SJSA1 (cell line): ENCODE measurements around the gene ANXA7. TPM values are rescaled to one million over a fixed set of nuclear protein-coding genes. Genes with fewer than 3 reads are reported as not detected.

Experiments
- DNase-seq, 2 experiments: peaks; one replicate each; pipeline ENCODE4 v3.0.0-alpha.2; 2015 to 2020; ENCODE audit warnings: low spot score in 2 of 2, low read depth in 1 of 2
- H3K27ac ChIP-seq: fragments of 250-450 bp; sonication (Bioruptor Pico); 2 replicates; pipeline ENCODE4 v1.5.1; 2020; ENCODE audit warnings: mild to moderate bottlenecking, moderate library complexity
- H3K27me3 ChIP-seq: fragments of 250-450 bp; sonication (Bioruptor Pico); replicated peaks from 2 replicates; pipeline ENCODE4 v1.5.1; 2020; ENCODE audit warnings: mild to moderate bottlenecking, moderate library complexity
- H3K36me3 ChIP-seq: fragments of 250-450 bp; sonication (Bioruptor Pico); 2 replicates; pipeline ENCODE4 v1.5.1; 2020; ENCODE audit warnings: mild to moderate bottlenecking
- H3K4me1 ChIP-seq: fragments of 250-450 bp; sonication (Bioruptor Pico); replicated peaks from 2 replicates; pipeline ENCODE4 v1.6.1; 2021; ENCODE audit warnings: mild to moderate bottlenecking
- H3K4me3 ChIP-seq: fragments of 250-450 bp; sonication (Bioruptor Pico); 2 replicates; pipeline ENCODE4 v1.5.1; 2020; ENCODE audit warnings: mild to moderate bottlenecking
- H3K9me3 ChIP-seq: fragments of 250-450 bp; sonication (Bioruptor Pico); replicated peaks from 2 replicates; pipeline ENCODE4 v1.5.1; 2020; ENCODE audit warnings: mild to moderate bottlenecking
- total RNA-seq: library from RNA; depleted of rRNA; stranded (reverse); fragments of >200 nt; shearing (Covaris generic); gene quantifications from 2 replicates; pipeline ENCODE4 v1.2.3, GENCODE V29; 2014; rRNA removed

Gene ANXA7
- 172 and 193 TPM in 2 replicates for total RNA-seq

GRCh38 chr10:73413528-73414229 lies at the start of gene ANXA7:
TSS of gene ANXA7 (minus strand) at chr10:73414058. CDS start at chr10:73400856, 13,202 bp downstream.
- H3K9me3 ChIP-seq, result no peaks in the 10 kb centered on the region
- H3K27me3 ChIP-seq, result no peaks in the 10 kb centered on the region
- H3K36me3 ChIP-seq, result peaks cover 11% of the 10 kb centered on the region
- H3K4me3 ChIP-seq, result peak within 1 kb of the TSS; percentile 91
- DNase-seq, result peak; percentile 89 to 93
- H3K27ac ChIP-seq, result peak within 1 kb of the TSS; percentile 90
- H3K4me1 ChIP-seq, result peaks cover 42% of the 10 kb centered on the region

GRCh38 chr10:73460897-73461296 lies 47.0 kb upstream of the ANXA7 start:
- no peaks in the 10 kb centered on the region for H3K9me3 ChIP-seq
- no peaks in the 10 kb centered on the region for H3K4me1 ChIP-seq
- no peak overlapping the region for H3K27ac ChIP-seq
- H3K27me3 ChIP-seq, result no peaks in the 10 kb centered on the region
- H3K36me3 ChIP-seq, result peaks cover 24% of the 10 kb centered on the region
- H3K4me3 ChIP-seq, result no peak overlapping the region
- no peak for DNase-seq

DNA sequence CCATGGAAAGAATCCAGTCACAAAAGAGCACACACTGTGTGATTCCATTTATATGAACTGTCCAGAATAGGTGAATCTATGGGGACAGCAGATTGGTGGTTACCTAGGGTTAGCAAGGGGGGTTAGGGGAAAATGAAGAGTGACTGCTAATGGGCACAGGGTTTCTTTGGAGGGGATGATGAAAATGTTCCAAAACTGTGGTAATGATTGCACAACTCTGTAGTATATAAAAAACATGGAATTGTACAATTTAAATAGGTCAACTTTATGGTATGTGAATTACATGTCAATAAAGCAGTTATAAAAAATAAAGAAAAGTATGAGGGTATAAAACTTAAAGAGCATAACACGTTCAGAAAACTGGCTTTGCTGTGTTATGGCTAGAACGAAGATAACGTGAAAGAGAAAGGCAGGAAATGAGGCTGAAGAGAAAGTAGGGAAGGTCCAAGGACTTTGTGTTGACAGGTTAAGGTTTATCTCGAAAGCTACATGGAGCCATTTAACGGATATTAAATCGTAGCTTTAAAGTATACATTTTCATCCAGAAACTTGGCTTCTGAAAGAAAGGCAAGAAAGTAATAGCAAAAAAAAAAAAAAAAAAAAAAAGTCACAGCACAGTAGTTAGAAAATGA lies 45.9 kb upstream of the ANXA7 start:
- DNase-seq, result no peak
- no peaks in the 10 kb centered on the region for H3K4me1 ChIP-seq
- peaks cover 15% of the 10 kb centered on the region for H3K36me3 ChIP-seq
- H3K27me3 ChIP-seq, result no peaks in the 10 kb centered on the region
- no peaks in the 10 kb centered on the region for H3K9me3 ChIP-seq
- H3K27ac ChIP-seq, result no peak overlapping the region
- H3K4me3 ChIP-seq, result no peak overlapping the region

DNA sequence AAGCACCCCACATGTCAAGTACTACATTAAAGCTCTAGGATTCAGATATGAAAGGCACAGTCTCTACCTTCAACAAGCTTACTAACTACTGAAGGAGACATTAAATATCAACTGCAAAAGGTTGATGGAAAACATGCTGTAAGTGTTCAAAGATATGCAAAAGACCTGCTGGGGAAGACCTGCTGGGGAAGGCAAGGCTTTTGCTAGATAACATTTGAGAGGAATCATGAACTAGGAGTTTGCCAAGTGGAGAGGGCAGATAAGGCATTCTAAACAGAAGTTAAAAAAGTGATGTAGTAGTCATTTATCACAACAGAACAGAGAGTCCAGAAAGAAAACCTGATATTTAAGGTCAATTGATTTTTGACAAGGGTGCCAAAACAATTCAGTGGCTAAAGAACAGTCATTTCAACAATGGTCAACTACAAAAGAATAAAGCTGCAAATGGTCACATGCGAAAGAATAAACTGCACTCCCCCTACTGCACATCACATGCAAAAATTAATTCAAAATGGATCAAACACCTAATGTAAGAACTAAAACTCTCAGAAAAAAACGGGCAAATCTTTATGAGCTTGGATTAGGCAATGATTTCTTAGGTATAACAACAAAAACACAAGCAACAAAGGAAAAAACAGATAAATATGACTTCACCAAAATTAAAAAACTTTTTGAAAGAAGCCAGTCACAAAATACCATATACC lies 42.5 kb upstream of the ANXA7 start:
- Histone ChIP-seq H3K27ac (no peak overlapping the region), H3K9me3 (no peaks in the 10 kb centered on the region), H3K36me3 (peaks cover 8% of the 10 kb centered on the region), H3K27me3 (no peaks in the 10 kb centered on the region), H3K4me1 (no peaks in the 10 kb centered on the region), H3K4me3 (no peak overlapping the region)
- no peak for DNase-seq

- Histone ChIP-seq H3K27ac (no peak overlapping the region), H3K27me3 (no peaks in the 10 kb centered on the region), H3K9me3 (no peaks in the 10 kb centered on the region), H3K4me3 (no peak overlapping the region), H3K36me3 (peaks cover 16% of the 10 kb centered on the region), H3K4me1 (no peaks in the 10 kb centered on the region)
- DNase-seq, result no peak
Measured at GRCh38 chr10:73449113-73449512, 35.3 kb upstream of the ANXA7 start.

DNA sequence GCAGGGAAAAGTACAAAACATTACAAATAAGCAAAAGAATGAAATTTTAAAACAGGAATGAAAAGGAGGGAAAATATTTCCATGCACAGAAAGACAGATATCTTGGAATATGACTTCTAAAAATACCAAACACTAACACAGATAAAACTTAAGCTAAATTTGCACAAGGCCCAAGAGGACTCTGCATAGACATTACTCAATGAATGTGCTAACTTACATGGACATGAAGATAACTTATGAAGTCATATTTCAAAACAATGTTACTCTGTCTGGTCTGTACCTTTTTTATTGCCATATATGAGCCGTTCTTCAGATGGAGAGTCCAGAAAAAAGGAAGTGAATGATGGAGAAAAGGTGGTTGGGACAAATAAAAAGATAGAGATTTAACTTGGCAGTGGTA lies 34.5 kb upstream of the ANXA7 start:
- Histone ChIP-seq H3K4me1 (no peaks in the 10 kb centered on the region), H3K36me3 (peaks cover 23% of the 10 kb centered on the region), H3K9me3 (no peaks in the 10 kb centered on the region), H3K27me3 (no peaks in the 10 kb centered on the region), H3K4me3 (no peak overlapping the region), H3K27ac (no peak overlapping the region)
- DNase-seq, result no peak

DNA sequence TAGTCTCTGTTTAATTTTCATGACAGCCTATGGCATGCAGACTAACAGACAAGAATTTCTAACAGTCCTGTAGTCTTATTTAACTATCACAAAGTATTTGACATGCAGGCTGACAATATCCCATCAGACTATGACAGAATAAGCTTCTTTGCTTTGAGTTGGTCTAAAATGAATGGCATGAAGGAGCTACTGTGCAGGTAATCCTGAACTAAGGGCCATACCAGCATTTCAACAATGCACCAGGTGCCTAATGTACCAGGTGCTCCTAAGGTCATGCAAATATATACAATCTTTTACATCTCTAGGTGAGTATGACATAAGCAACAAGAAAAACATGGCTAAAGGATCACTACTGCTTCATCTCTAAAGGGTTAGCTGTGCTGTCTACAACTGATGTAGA lies 33.1 kb upstream of the ANXA7 start:
- Histone ChIP-seq H3K27me3 (no peaks in the 10 kb centered on the region), H3K27ac (no peak overlapping the region), H3K4me3 (no peak overlapping the region), H3K9me3 (no peaks in the 10 kb centered on the region), H3K4me1 (no peaks in the 10 kb centered on the region), H3K36me3 (peaks cover 26% of the 10 kb centered on the region)
- no peak for DNase-seq

- H3K4me1 ChIP-seq, result peaks cover 11% of the 10 kb centered on the region
- no peak overlapping the region for H3K4me3 ChIP-seq
- H3K36me3 ChIP-seq, result peaks cover 26% of the 10 kb centered on the region
- no peak overlapping the region for H3K27ac ChIP-seq
- no peaks in the 10 kb centered on the region for H3K27me3 ChIP-seq
- no peak for DNase-seq
- H3K9me3 ChIP-seq, result no peaks in the 10 kb centered on the region
Measured at GRCh38 chr10:73444457-73444856, 30.6 kb upstream of the ANXA7 start.

DNA sequence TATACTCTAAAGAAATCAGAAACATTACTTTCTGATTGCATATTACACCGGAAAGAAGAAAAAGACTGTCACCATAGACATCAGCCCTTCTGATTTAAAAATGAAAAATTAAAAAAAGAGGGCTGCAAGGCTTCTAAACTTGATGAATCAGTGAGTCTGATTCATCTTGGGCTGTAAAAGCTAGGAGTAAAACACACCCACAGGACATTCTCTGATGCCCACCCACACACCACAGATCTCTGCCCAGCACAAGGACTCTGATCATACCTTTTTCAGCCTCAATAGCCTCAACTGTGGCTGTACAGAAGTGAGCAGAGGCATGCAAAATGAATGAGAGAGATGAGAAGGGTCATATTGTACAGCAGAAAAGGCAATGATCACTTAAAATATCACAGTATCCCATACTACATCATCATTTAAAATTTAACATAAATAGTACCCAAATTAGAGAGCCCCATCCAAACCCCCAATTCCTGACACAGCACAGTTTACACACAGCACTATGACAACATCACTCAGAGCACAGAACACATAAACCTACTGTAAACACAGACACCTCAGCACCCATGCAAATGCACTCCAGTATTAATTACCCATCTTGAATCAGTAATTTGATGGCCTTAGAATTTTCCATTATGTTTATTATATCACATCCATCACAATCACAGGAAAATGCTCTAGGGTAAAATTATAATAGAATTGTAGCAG lies 25.9 kb upstream of the ANXA7 start:
- Histone ChIP-seq H3K36me3 (peaks cover 36% of the 10 kb centered on the region), H3K4me1 (peaks cover 16% of the 10 kb centered on the region), H3K27me3 (no peaks in the 10 kb centered on the region), H3K27ac (no peak overlapping the region), H3K4me3 (no peak overlapping the region), H3K9me3 (no peaks in the 10 kb centered on the region)
- DNase-seq, result peak; percentile 38 to 53

GRCh38 chr10:73439055-73439454 lies 25.2 kb upstream of the ANXA7 start:
- Histone ChIP-seq H3K27me3 (no peaks in the 10 kb centered on the region), H3K36me3 (peaks cover 33% of the 10 kb centered on the region), H3K4me1 (peaks cover 16% of the 10 kb centered on the region), H3K4me3 (no peak overlapping the region), H3K27ac (no peak overlapping the region), H3K9me3 (no peaks in the 10 kb centered on the region)
- no peak for DNase-seq

GRCh38 chr10:73433538-73433867 lies 19.6 kb upstream of the ANXA7 start, which contains the start of gene MSS51:
TSS of gene MSS51 (minus strand) at chr10:73433561. CDS start at chr10:73428284, 5,277 bp downstream.
- no peaks in the 10 kb centered on the region for H3K4me1 ChIP-seq
- no peaks in the 10 kb centered on the region for H3K27me3 ChIP-seq
- DNase-seq, result no peak
- no peak within 1 kb of the TSS for H3K4me3 ChIP-seq
- no peaks in the 10 kb centered on the region for H3K9me3 ChIP-seq
- no peak within 1 kb of the TSS for H3K27ac ChIP-seq
- peaks cover 20% of the 10 kb centered on the region for H3K36me3 ChIP-seq

GRCh38 chr10:73432646-73433537 lies 19.0 kb upstream of the ANXA7 start:
- H3K27ac ChIP-seq, result no peak overlapping the region
- no peaks in the 10 kb centered on the region for H3K9me3 ChIP-seq
- H3K36me3 ChIP-seq, result peaks cover 17% of the 10 kb centered on the region
- DNase-seq, result no peak
- no peak overlapping the region for H3K4me3 ChIP-seq
- H3K27me3 ChIP-seq, result no peaks in the 10 kb centered on the region
- H3K4me1 ChIP-seq, result no peaks in the 10 kb centered on the region

DNA sequence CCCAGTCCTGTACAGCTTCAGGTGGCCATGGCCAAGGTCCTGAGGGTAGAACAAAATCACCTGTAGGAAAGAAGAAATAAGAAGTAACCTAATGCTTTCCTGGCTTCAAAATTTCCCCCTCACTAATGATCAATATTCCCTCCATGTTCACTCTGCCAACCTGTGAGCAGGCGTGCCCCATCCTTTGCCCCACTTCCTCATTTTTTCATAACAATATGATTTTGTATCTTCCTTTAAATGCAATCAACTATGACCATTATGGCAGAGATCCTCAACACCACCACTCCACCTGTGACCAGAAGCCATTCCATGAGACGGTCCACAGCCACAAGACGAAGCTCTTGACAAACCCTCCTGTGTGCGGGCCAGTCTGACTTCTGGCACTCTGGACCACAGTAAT lies 12.5 kb upstream of the ANXA7 start:
- no peak for DNase-seq
- Histone ChIP-seq H3K4me3 (no peak overlapping the region), H3K9me3 (no peaks in the 10 kb centered on the region), H3K27ac (no peak overlapping the region), H3K4me1 (no peaks in the 10 kb centered on the region), H3K27me3 (no peaks in the 10 kb centered on the region), H3K36me3 (peaks cover 35% of the 10 kb centered on the region)
